Nephron (organoid): ENCODE data around the gene HMGN4.
A peak's percentile ranks its signal among the peaks of the same experiment; 100 is the strongest.
"Not testable (repeated sequence)": the region's sequence is repeated elsewhere in the genome, so short reads cannot be mapped to it uniquely, and the experiment has no call there.

ENCODE experiments used
- H3K27ac Mint-ChIP-seq, 3 experiments: 2 replicates each; pipeline ENCODE4 v1.8.0; 2020; ENCODE audit warnings: mixed read lengths in 3 of 3, mild to moderate bottlenecking in 2 of 3, moderate library complexity in 1 of 3
- H3K27me3 Mint-ChIP-seq: 2 replicates; pipeline ENCODE4 v1.8.0; 2021; ENCODE audit warnings: low read depth, mild to moderate bottlenecking, moderate library complexity, mixed read lengths
- H3K36me3 Mint-ChIP-seq: 2 replicates; pipeline ENCODE4 v1.8.0; 2020; ENCODE audit warnings: low read depth, mixed read lengths
- H3K4me1 Mint-ChIP-seq: 2 replicates; pipeline ENCODE4 v1.8.0; 2020; ENCODE audit warnings: mixed read lengths
- H3K4me3 Mint-ChIP-seq, 3 experiments: 2 replicates each; pipeline ENCODE4 v1.8.0; 2020; ENCODE audit warnings: mild to moderate bottlenecking in 3 of 3, mixed read lengths in 3 of 3, moderate library complexity in 2 of 3
- H3K9me3 Mint-ChIP-seq: 2 replicates; pipeline ENCODE4 v1.8.0; 2020; ENCODE audit warnings: mixed read lengths
- TF ChIP-seq, protein P1 (sequence below), 3 experiments: fragments of 200-600 bp; sonication (generic); IDR thresholded peaks; one replicate each; pipeline ENCODE4 v1.5.0; 2021; ENCODE audit warnings: antibody characterized with exemption in 3 of 3; ENCODE audit not compliant: unreplicated experiment in 3 of 3

Gene HMGN4

DNA sequence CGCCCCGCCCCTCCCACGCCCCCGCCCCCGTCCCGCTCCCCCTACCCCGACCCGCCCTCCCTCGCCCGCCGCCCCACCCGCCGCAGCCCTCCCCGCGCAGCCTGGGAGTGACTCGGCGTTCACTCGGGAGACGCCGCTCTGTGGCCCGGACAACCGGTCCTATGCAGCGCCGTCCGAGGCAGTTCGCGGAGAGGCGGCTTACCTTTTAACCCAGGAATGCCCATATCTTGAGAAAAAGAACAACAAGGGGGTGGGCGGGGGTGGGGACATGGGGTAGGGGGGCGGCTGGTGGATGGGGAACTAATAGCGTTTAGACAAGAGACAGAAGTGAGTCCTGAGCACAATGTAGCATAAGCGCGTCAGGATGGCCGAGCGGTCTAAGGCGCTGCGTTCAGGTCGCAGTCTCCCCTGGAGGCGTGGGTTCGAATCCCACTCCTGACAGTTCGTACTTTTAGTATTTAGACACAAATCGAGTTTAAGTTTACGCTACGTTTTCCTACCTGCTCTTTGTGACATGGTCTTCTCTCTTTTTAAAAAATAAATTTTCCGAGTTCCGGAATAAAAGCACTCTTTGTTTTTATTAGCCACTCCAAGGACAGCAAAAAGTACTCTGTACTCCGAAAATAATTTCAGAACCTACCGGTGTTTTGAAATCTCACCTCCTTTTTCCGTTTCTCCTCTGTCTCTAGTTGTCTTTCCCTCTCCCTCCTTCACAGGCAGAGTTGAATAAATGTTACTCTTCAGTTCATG, 17.1 kb upstream of the HMGN4 start:
- peaks cover 26% of the 10 kb centered on the region for H3K4me1 Mint-ChIP-seq
- H3K27me3 Mint-ChIP-seq = peaks cover 3% of the 10 kb centered on the region
- peak overlapping the region; percentile 81 to 94 (median 89) for H3K4me3 Mint-ChIP-seq
- H3K27ac Mint-ChIP-seq = peak overlapping the region; percentile 97 to 99 (median 99)
- TF ChIP-seq, protein P1, sequence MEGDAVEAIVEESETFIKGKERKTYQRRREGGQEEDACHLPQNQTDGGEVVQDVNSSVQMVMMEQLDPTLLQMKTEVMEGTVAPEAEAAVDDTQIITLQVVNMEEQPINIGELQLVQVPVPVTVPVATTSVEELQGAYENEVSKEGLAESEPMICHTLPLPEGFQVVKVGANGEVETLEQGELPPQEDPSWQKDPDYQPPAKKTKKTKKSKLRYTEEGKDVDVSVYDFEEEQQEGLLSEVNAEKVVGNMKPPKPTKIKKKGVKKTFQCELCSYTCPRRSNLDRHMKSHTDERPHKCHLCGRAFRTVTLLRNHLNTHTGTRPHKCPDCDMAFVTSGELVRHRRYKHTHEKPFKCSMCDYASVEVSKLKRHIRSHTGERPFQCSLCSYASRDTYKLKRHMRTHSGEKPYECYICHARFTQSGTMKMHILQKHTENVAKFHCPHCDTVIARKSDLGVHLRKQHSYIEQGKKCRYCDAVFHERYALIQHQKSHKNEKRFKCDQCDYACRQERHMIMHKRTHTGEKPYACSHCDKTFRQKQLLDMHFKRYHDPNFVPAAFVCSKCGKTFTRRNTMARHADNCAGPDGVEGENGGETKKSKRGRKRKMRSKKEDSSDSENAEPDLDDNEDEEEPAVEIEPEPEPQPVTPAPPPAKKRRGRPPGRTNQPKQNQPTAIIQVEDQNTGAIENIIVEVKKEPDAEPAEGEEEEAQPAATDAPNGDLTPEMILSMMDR (IDR thresholded peaks at IDR 0.05; ENCODE audit: unreplicated experiment in 3 of 3) = no peak
- no peaks in the 10 kb centered on the region for H3K9me3 Mint-ChIP-seq
- H3K36me3 Mint-ChIP-seq = no peaks in the 10 kb centered on the region

GRCh38 chr6:26521600-26522391, 16.4 kb upstream of the HMGN4 start:
- no peaks in the 10 kb centered on the region for H3K9me3 Mint-ChIP-seq
- TF ChIP-seq, protein P1 (IDR thresholded peaks at IDR 0.05; ENCODE audit: unreplicated experiment in 3 of 3) = peak in 1 of 3 experiments; percentile 41
- H3K4me3 Mint-ChIP-seq = peak overlapping the region; percentile 81 to 94 (median 89)
- H3K36me3 Mint-ChIP-seq = no peaks in the 10 kb centered on the region
- H3K27ac Mint-ChIP-seq = peak overlapping the region; percentile 97 to 99 (median 99)
- H3K27me3 Mint-ChIP-seq = no peaks in the 10 kb centered on the region
- peaks cover 26% of the 10 kb centered on the region for H3K4me1 Mint-ChIP-seq

- H3K36me3 Mint-ChIP-seq, H3K9me3 Mint-ChIP-seq, H3K27me3 Mint-ChIP-seq: not testable (repeated sequence)
- Mint-ChIP-seq H3K4me1 (peaks cover 26% of the 10 kb centered on the region), H3K27ac (peak overlapping the region; percentile 97 to 99 (median 99)), H3K4me3 (peak overlapping the region; percentile 81 to 94 (median 89))
Observed at GRCh38 chr6:26522486-26523228, 15.5 kb upstream of the HMGN4 start.

DNA sequence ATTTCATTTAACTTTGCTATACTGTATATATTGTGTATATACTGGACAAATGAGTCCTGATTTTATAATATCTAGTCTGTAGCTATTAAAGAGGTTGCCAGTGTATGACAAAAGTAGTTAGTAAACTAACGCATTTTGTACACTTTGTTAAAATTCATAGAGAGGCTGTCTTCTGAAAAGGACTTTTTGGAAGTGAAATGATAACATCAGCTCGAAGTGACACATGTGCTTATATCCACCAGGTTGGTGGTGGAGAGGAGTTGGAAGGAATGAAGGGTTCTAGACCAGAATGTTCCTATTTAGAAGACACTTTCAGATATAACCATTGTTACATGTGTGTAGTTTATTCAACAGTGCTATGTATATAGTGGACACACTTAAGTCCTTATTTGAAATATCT, 13.9 kb upstream of the HMGN4 start:
- not testable (repeated sequence) for H3K4me3 Mint-ChIP-seq, H3K27me3 Mint-ChIP-seq, H3K27ac Mint-ChIP-seq, H3K9me3 Mint-ChIP-seq, H3K36me3 Mint-ChIP-seq
- H3K4me1 Mint-ChIP-seq = peaks cover 26% of the 10 kb centered on the region

- Mint-ChIP-seq H3K27me3 (no peaks in the 10 kb centered on the region), H3K9me3 (no peaks in the 10 kb centered on the region), H3K4me3 (no peak overlapping the region), H3K4me1 (peaks cover 26% of the 10 kb centered on the region), H3K36me3 (no peaks in the 10 kb centered on the region), H3K27ac (no peak overlapping the region)
- TF ChIP-seq, protein P1 (IDR thresholded peaks at IDR 0.05; ENCODE audit: unreplicated experiment in 3 of 3) = no peak
Observed at GRCh38 chr6:26524722-26525370, 13.3 kb upstream of the HMGN4 start.

- TF ChIP-seq, protein P1 (IDR thresholded peaks at IDR 0.05; ENCODE audit: unreplicated experiment in 3 of 3) = no peak
- Mint-ChIP-seq H3K9me3 (no peaks in the 10 kb centered on the region), H3K4me1 (peaks cover 21% of the 10 kb centered on the region), H3K4me3 (no peak overlapping the region), H3K36me3 (no peaks in the 10 kb centered on the region), H3K27ac (no peak overlapping the region), H3K27me3 (no peaks in the 10 kb centered on the region)
Observed at GRCh38 chr6:26525838-26526237, 12.3 kb upstream of the HMGN4 start.
